Vagina (tissue), 2 donors: Measurements from ENCODE around the gene MEA1.

Experiments used
- CTCF ChIP-seq, 3 experiments: fragments of 450-650 bp in 2 of 3; fragments of 200-600 bp in 1 of 3; sonication (generic) in 1 of 3; IDR thresholded peaks; one replicate each; pipeline ENCODE4 v1.5.1; 2017 to 2019; ENCODE audit warnings: antibody characterized with exemption in 3 of 3, mild to moderate bottlenecking in 2 of 3, moderate library complexity in 2 of 3
- POLR2A ChIP-seq, 2 donors: fragments of 450-650 bp; IDR thresholded peaks; one replicate each; pipeline ENCODE4 v1.6.1; 2017; ENCODE audit warnings: antibody characterized with exemption in 2 of 2, mild to moderate bottlenecking in 2 of 2, moderate library complexity in 2 of 2
- POLR2AphosphoS5 ChIP-seq, 2 donors: sonication (generic); formaldehyde crosslinking; IDR thresholded peaks; one replicate each; pipeline ENCODE4 v1.9.0; 2017; ENCODE audit warnings: antibody characterized with exemption in 2 of 2, mild to moderate bottlenecking in 2 of 2, low read depth in 1 of 2; ENCODE audit not compliant: insufficient read depth in 1 of 2

GRCh38 chr6:43062818-43063217 is 49.1 kb upstream of the MEA1 start:
- TF ChIP-seq POLR2A (IDR thresholded peaks at IDR 0.05) (no peak), CTCF (IDR thresholded peaks at IDR 0.05) (no peak), POLR2AphosphoS5 (IDR thresholded peaks at IDR 0.05; ENCODE audit: insufficient read depth in 1 of 2, low read depth in 1 of 2) (no peak)
